ENCODE measurements around the gene AARS2. TPM values are rescaled to one million over a fixed set of nuclear protein-coding genes. Genes with fewer than 3 reads are reported as not detected.
"Not testable (repeated sequence)": the region's sequence is repeated elsewhere in the genome, so short reads cannot be mapped to it uniquely, and the experiment has no call there.

The AARS2 gene
- polyA plus RNA-seq (2012; ENCODE audit: low read depth, missing spikeins), result 7.6 TPM

DNA sequence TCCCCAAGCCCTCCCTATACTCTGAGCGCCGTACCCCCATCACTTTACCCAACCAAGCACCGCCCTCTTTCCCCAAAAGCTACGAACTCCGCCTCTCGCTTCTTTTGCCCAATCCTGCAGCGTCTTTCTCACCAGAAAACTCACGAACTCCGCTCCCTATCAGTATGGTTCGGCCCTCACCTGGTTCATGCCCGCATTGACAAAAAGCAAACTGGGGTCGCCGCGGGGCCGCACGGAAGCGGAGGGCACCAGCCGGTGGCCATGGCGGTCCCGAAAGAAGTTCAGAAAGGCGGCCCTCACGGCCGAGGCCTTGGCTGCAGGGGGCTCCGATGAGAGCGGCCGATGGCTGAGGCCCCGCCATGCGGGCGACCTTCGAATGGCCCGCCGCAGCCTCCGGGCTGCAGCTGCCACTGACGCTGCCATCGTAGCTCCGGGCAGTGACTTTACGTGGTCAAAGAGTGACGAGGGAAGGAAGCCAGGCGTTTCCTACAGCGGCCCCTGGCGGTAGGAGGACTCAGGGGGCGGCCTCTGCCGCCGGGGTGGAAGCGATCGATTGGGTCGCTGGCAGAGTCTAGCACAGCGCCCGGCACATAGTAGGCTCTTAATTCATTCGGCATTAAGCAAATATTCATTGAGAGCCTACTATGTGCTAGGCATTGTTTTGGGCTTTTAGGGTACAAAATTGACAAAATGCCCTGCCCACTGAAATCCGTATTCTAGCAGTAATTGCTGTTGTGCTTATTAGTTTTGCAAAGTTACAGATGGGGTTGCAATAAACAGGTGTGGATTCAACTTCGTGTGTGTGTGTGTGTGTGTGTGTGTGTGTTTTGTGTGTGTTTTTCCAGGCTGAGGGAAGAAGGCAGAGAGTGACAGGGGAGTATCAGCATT, at the start of gene AARS2:
TSS of gene AARS2 (minus strand) at position 447 of the 888 bp plus-strand sequence. CDS start at position 423, 24 bp downstream.
- peak; percentile 96 for FAIRE-seq
- peak; percentile 88 for DNase-seq (ENCODE audit: insufficient read length, low spot score)
- TF ChIP-seq POLR2AphosphoS5 (IDR thresholded peaks at IDR 0.05; ENCODE audit: low read depth, low read length) (peak; percentile 93), PAX5 (IDR thresholded peaks at IDR 0.05; ENCODE audit: insufficient read depth, low read length, severe bottlenecking) (peak; percentile 71), SPI1 (IDR thresholded peaks at IDR 0.05; ENCODE audit: low read depth, low read length) (no peak; the same call in 1 of the 2 replicates), POLR2A (IDR thresholded peaks at IDR 0.05; ENCODE audit: low read depth, low read length) (peak; percentile 93), POU2F2 (IDR thresholded peaks at IDR 0.05; ENCODE audit: low read depth, low read length) (peak; percentile 71; the same call in 1 of the 2 replicates), TAF1 (IDR thresholded peaks at IDR 0.05; ENCODE audit: low read depth, low read length) (peak; percentile 95)

DNA sequence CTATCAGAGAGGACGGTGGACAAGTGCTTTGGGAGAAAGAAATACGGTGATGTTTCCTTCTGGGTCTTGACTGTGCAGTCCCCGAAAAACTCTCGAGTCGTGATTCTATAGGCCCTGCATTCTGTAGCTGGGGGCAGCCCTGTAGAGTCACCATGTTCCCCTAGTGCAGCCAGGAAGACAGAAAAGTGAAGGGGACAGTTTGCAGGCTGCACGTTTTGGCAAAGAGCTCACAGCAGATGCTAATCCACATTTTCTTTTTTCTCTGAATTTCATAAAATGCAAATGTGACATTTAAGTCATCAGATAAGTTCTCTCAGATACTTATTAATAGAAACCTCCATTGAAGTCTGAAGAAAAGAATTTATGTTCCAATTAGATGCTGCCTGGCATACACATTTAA, 48.8 kb upstream of the AARS2 start:
- DNase-seq (ENCODE audit: insufficient read length, low spot score) (no peak), FAIRE-seq (no peak)
- TF ChIP-seq SPI1 (IDR thresholded peaks at IDR 0.05; ENCODE audit: low read depth, low read length), result no peak
- no peak for TF ChIP-seq TAF1 (IDR thresholded peaks at IDR 0.05; ENCODE audit: low read depth, low read length)
- TF ChIP-seq POU2F2 (IDR thresholded peaks at IDR 0.05; ENCODE audit: low read depth, low read length), result no peak
- no peak for TF ChIP-seq POLR2A (IDR thresholded peaks at IDR 0.05; ENCODE audit: low read depth, low read length)
- TF ChIP-seq POLR2AphosphoS5 (IDR thresholded peaks at IDR 0.05; ENCODE audit: low read depth, low read length), result no peak
- no peak for TF ChIP-seq PAX5 (IDR thresholded peaks at IDR 0.05; ENCODE audit: insufficient read depth, low read length, severe bottlenecking)

DNA sequence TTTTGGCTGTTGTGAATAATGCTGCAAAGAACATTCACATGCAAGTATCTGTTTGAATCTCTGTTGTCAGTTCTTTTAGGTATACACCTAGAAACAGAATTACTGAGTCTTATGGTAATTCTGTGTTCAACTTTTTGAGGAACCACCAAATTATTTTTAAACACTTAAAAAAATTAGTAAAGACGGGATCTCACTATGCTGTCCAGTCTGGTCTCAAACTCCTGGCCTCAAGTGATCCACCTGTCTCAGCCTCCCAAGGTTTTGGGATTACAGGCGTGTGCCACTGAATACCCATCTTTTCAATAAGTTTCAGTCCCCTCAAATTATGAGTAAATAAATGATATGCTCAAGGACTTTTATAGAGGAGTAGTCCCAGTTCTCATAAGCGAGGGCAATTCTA, 46.8 kb upstream of the AARS2 start:
- no peak for DNase-seq (ENCODE audit: insufficient read length, low spot score)
- no peak for TF ChIP-seq PAX5 (IDR thresholded peaks at IDR 0.05; ENCODE audit: insufficient read depth, low read length, severe bottlenecking)
- no peak for TF ChIP-seq POU2F2 (IDR thresholded peaks at IDR 0.05; ENCODE audit: low read depth, low read length)
- TF ChIP-seq TAF1 (IDR thresholded peaks at IDR 0.05; ENCODE audit: low read depth, low read length), result no peak
- no peak for TF ChIP-seq POLR2A (IDR thresholded peaks at IDR 0.05; ENCODE audit: low read depth, low read length)
- no peak for TF ChIP-seq SPI1 (IDR thresholded peaks at IDR 0.05; ENCODE audit: low read depth, low read length)
- no peak for TF ChIP-seq POLR2AphosphoS5 (IDR thresholded peaks at IDR 0.05; ENCODE audit: low read depth, low read length)

DNA sequence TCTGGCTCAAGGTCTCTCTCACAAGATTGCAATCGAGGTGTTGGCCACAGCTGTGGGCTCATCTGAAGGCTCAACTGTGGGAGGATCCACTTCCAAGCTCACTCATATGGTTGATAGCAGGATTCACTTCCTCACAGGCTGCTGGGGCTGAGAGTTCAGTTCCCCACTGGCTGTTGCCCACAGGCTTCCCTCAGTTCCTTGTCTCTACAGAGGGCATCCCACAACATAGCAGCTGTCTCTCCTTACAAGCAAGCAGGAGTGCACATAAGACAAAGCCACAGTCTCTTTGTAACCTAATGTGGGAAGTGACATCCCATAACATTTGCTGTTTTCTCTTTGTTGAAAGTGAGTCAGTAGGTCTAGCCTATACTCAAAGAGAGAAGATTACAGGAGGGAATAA, 43.3 kb upstream of the AARS2 start:
- no peak for FAIRE-seq

More for the DNA sequence above, 46.8 kb upstream of the AARS2 start:
- FAIRE-seq, result no peak

DNA sequence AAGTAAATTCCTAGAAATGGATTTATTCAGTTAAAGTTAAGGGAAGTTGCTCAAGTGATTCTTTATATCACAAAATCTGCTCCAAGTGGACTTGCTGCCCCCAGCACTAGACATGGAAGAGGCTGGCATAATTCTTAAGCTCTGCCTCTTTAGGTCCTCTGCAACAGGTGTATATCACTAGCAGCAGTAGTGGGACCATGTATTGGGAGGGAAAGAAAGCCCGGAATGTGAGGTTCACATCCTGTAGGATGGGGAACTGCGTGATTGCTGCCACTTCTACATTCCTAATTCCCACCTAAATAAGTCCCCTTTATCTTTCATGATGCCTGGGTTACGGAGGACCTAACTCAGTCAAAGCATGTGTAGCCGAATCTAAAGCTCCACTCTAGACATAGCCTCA, 42.5 kb upstream of the AARS2 start:
- TF ChIP-seq POLR2AphosphoS5 (IDR thresholded peaks at IDR 0.05; ENCODE audit: low read depth, low read length) (no peak), PAX5 (IDR thresholded peaks at IDR 0.05; ENCODE audit: insufficient read depth, low read length, severe bottlenecking) (no peak)
- no peak for FAIRE-seq
- no peak for DNase-seq (ENCODE audit: insufficient read length, low spot score)

More for the DNA sequence above, 43.3 kb upstream of the AARS2 start:
- no peak; the same call in 1 of the 2 replicates for TF ChIP-seq SPI1 (IDR thresholded peaks at IDR 0.05; ENCODE audit: low read depth, low read length)
- no peak for DNase-seq (ENCODE audit: insufficient read length, low spot score)

DNA sequence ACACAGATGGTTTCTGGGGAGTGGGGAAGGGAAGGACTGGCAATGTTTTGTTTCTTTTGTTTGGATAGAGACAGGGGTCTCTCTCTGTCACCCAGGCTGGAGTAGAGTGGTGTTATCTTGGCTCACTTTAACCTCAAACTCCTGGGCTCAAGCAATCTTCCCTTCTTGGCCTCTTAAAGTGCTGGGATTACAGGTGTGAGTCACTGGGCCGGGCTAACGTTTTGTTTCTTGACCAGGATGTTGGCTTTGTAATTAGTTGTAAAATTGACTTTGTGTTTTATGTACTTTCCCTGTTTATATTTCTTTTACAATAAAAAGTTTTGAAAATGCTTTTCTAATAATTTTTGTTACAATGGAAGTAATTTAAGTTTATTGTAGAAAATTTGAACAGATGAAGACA, 40.2 kb upstream of the AARS2 start:
- DNase-seq (ENCODE audit: insufficient read length, low spot score) (no peak), FAIRE-seq (no peak)

DNA sequence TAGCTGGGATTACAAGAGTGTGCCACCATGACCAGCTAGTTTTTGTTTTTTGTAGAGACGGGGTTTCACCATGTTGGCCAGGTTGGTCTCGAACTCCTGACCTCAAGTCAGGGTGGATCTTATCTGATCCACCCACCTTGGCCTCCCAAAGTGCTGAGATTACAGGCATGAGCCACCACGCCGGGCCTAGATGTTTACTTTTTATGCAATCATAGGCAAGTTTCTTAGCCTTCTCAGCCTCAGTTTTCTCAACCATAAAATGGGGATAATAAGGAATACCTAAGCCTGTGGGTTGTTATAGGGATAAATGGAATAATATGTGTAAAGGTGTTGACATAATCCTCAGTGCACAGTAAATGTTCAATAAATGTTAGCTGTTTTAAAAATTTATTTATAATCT, 39.1 kb upstream of the AARS2 start:
- DNase-seq (ENCODE audit: insufficient read length, low spot score) (no peak), FAIRE-seq (no peak)
- no peak for TF ChIP-seq POLR2A (IDR thresholded peaks at IDR 0.05; ENCODE audit: low read depth, low read length)
- TF ChIP-seq POLR2AphosphoS5 (IDR thresholded peaks at IDR 0.05; ENCODE audit: low read depth, low read length), result no peak
- TF ChIP-seq PAX5 (IDR thresholded peaks at IDR 0.05; ENCODE audit: insufficient read depth, low read length, severe bottlenecking), result no peak
- no peak for TF ChIP-seq TAF1 (IDR thresholded peaks at IDR 0.05; ENCODE audit: low read depth, low read length)
- TF ChIP-seq POU2F2 (IDR thresholded peaks at IDR 0.05; ENCODE audit: low read depth, low read length), result no peak

More for the DNA sequence above, 40.2 kb upstream of the AARS2 start:
- no peak for TF ChIP-seq POU2F2 (IDR thresholded peaks at IDR 0.05; ENCODE audit: low read depth, low read length)
- TF ChIP-seq PAX5 (IDR thresholded peaks at IDR 0.05; ENCODE audit: insufficient read depth, low read length, severe bottlenecking), result no peak
- TF ChIP-seq POLR2A (IDR thresholded peaks at IDR 0.05; ENCODE audit: low read depth, low read length), result no peak
- no peak for TF ChIP-seq SPI1 (IDR thresholded peaks at IDR 0.05; ENCODE audit: low read depth, low read length)
- no peak for TF ChIP-seq TAF1 (IDR thresholded peaks at IDR 0.05; ENCODE audit: low read depth, low read length)
- TF ChIP-seq POLR2AphosphoS5 (IDR thresholded peaks at IDR 0.05; ENCODE audit: low read depth, low read length), result no peak

DNA sequence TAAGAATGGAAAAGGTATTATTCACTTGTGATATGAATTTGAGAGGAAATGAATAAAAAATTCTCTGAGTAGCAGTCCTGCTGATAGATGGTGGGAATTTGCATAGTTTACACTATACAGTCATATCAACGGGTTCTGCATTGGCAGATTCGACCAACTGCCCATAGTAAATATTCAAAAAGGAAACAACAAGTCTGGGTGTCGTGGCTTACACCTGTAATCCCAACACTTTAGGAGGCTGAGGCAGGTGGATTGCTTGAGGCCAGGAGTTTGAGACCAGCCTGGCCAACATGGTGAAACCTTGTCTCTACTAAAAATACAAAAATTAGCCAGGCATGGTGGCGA, 37.5 kb upstream of the AARS2 start:
- FAIRE-seq; DNase-seq (ENCODE audit: insufficient read length, low spot score): not testable (repeated sequence)

DNA sequence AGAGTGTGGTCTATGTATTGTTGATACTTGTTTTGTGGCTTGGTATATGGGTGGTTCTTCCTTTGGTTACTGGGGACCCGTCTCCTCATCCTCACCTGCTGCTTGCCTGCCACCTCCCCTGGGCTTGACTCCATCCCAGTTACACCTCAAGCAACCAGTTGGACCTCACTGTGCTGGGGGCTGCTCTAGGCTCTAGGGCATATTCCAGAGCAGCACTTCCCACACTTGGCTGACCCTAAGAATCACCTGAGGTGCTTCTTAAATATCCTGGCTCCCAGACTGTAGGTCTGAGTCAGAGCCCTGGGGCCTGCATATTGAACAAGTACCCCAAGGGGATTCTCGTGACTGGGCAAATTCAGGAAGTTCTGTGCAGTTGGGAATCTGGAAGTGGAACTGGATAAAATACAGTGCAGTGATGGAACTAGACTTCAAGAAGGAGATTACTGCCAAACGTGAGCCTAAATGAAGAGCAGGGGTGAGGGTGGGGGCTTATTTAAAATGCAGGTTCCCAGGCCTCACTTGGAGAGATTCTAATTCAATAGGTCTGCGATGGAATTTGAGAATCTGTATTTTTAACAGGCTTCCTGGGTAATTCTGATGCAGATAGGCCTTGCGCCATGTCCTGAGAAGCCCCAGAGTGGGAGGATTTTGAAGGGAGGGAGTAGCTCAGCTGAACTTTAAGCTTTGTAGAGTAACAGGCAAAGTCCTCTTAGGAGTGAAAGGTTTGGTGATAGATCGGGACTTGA, 36.9 kb upstream of the AARS2 start:
- no peak for DNase-seq (ENCODE audit: insufficient read length, low spot score)
- FAIRE-seq, result no peak
- TF ChIP-seq POU2F2 (IDR thresholded peaks at IDR 0.05; ENCODE audit: low read depth, low read length) (no peak), PAX5 (IDR thresholded peaks at IDR 0.05; ENCODE audit: insufficient read depth, low read length, severe bottlenecking) (no peak)

DNA sequence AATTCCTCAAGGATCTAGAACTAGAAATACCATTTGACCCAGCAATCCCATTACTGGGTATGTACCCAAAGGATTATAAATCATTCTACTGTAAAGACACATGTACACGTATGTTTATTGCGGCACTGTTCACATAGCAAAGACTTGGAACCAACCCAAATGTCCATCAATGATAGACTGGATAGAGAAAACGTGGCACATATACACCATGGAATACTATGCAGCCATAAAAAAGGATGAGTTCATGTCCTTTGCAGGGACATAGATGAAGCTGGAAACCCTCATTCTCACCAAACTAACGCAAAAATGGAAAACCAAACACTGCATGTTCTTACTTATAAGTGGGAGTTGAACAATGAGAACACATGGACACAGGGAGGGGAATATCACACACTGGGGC, 33.7 kb upstream of the AARS2 start:
- not testable (repeated sequence) for FAIRE-seq; DNase-seq (ENCODE audit: insufficient read length, low spot score)

Measured in GM12891 (cell line).